Skin epidermis (tissue), 12 donors: ENCODE measurements around the gene TUBA8.
A peak's percentile ranks its signal among the peaks of the same experiment; 100 is the strongest.
"Not testable (repeated sequence)": the region's sequence is repeated elsewhere in the genome, so short reads cannot be mapped to it uniquely, and the experiment has no call there.

Source experiments
- H3K27ac ChIP-seq, 21 experiments: fragments of 200-600 bp; sonication (generic) in 11 of 21; one replicate each; pipeline ENCODE4 v1.5.0; 2020; ENCODE audit warnings: mild to moderate bottlenecking in 3 of 21, inconsistent platforms in 2 of 21, moderate library complexity in 2 of 21
- H3K4me3 ChIP-seq, 7 experiments: fragments of 200-600 bp; sonication (generic) in 2 of 7; one replicate each; pipeline ENCODE4 v1.5.0; 2020; ENCODE audit warnings: inconsistent platforms in 2 of 7, mild to moderate bottlenecking in 2 of 7, moderate library complexity in 1 of 7

TUBA8 gene

GRCh38 chr22:18110194-18110953 is at the start of gene TUBA8:
Gene TUBA8, plus strand, starts transcription at chr22:18110809. Its CDS starts 57 bp downstream, at chr22:18110866.
- H3K27ac ChIP-seq = peak within 1 kb of the TSS in 3 of 21 experiments; percentile 10 to 57 (median 44)
- H3K4me3 ChIP-seq = peak within 1 kb of the TSS; percentile 22 to 49 (median 31)

- Histone ChIP-seq H3K4me3 (no peak overlapping the region), H3K27ac (no peak overlapping the region)
These were observed 48.2 kb upstream of the TUBA8 start for GRCh38 chr22:18062421-18062820.

GRCh38 chr22:18063306-18063705 is 47.3 kb upstream of the TUBA8 start:
- no peak overlapping the region for H3K4me3 ChIP-seq
- H3K27ac ChIP-seq = no peak overlapping the region

- H3K4me3 ChIP-seq, H3K27ac ChIP-seq: not testable (repeated sequence)
These were observed 46.9 kb upstream of the TUBA8 start for GRCh38 chr22:18063715-18064114.

- Histone ChIP-seq H3K27ac (no peak overlapping the region), H3K4me3 (no peak overlapping the region)
These were observed 46.0 kb upstream of the TUBA8 start for GRCh38 chr22:18064636-18065035.

GRCh38 chr22:18065256-18065655 is 45.4 kb upstream of the TUBA8 start:
- H3K4me3 ChIP-seq = no peak overlapping the region
- no peak overlapping the region for H3K27ac ChIP-seq

GRCh38 chr22:18066181-18066859 is 44.3 kb upstream of the TUBA8 start:
- H3K27ac ChIP-seq = no peak overlapping the region
- no peak overlapping the region for H3K4me3 ChIP-seq

- Histone ChIP-seq H3K27ac (peak overlapping the region in 3 of 21 experiments; percentile 25 to 56 (median 51)), H3K4me3 (no peak overlapping the region)
These were observed 43.5 kb upstream of the TUBA8 start for GRCh38 chr22:18067121-18067520.

GRCh38 chr22:18067548-18068341 is 42.9 kb upstream of the TUBA8 start:
- Histone ChIP-seq H3K27ac (peak overlapping the region in 4 of 21 experiments; percentile 25 to 56 (median 46)), H3K4me3 (no peak overlapping the region)

- peak overlapping the region in 2 of 21 experiments; percentile 42 to 56 for H3K27ac ChIP-seq
- no peak overlapping the region for H3K4me3 ChIP-seq
These were observed 42.1 kb upstream of the TUBA8 start for GRCh38 chr22:18068381-18068988.

GRCh38 chr22:18069041-18069440 is 41.6 kb upstream of the TUBA8 start:
- H3K4me3 ChIP-seq = no peak overlapping the region
- peak overlapping the region in 1 of 21 experiments; percentile 56 for H3K27ac ChIP-seq

GRCh38 chr22:18070041-18070440 is 40.6 kb upstream of the TUBA8 start:
- Histone ChIP-seq H3K4me3 (no peak overlapping the region), H3K27ac (peak overlapping the region in 3 of 21 experiments; percentile 1 to 63 (median 39))

- peak overlapping the region in 6 of 21 experiments; percentile 1 to 63 (median 20) for H3K27ac ChIP-seq
These were observed 39.9 kb upstream of the TUBA8 start for GRCh38 chr22:18070556-18071306.

GRCh38 chr22:18071307-18071967 is 39.2 kb upstream of the TUBA8 start:
- H3K4me3 ChIP-seq = not testable (repeated sequence)
- H3K27ac ChIP-seq = peak overlapping the region in 4 of 21 experiments; percentile 19 to 63 (median 30)

More at GRCh38 chr22:18070556-18071306, 39.9 kb upstream of the TUBA8 start:
- no peak overlapping the region for H3K4me3 ChIP-seq

GRCh38 chr22:18071968-18072310 is 38.7 kb upstream of the TUBA8 start:
- Histone ChIP-seq H3K4me3 (no peak overlapping the region), H3K27ac (no peak overlapping the region)

GRCh38 chr22:18073467-18073866 is 37.1 kb upstream of the TUBA8 start:
- no peak overlapping the region for H3K4me3 ChIP-seq
- no peak overlapping the region for H3K27ac ChIP-seq

- not testable (repeated sequence) for H3K4me3 ChIP-seq, H3K27ac ChIP-seq
These were observed 36.7 kb upstream of the TUBA8 start for GRCh38 chr22:18073927-18074326.

GRCh38 chr22:18075101-18075719 is 35.4 kb upstream of the TUBA8 start:
- H3K4me3 ChIP-seq = no peak overlapping the region
- peak overlapping the region in 4 of 21 experiments; percentile 1 to 46 (median 22) for H3K27ac ChIP-seq
